ENCODE measurements around the gene CNTLN.

DNA sequence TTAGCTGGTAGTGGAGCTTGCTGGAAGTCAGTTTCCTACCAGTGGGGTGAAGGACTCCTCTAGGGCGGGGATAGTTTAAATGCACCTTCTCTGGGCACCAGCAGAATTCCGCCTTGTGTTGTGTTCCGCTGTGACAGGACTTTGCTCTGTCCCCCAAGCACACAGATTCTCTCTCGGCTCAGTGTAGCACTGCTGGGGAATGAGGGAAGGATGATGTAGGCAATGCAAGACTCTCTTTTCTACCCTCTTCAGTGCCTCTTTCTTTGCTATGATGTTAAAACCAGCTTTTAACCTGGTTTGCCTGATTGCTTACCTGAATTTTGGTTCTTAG lies 288.8 kb downstream of the CNTLN start:
- TF ChIP-seq, protein P1, sequence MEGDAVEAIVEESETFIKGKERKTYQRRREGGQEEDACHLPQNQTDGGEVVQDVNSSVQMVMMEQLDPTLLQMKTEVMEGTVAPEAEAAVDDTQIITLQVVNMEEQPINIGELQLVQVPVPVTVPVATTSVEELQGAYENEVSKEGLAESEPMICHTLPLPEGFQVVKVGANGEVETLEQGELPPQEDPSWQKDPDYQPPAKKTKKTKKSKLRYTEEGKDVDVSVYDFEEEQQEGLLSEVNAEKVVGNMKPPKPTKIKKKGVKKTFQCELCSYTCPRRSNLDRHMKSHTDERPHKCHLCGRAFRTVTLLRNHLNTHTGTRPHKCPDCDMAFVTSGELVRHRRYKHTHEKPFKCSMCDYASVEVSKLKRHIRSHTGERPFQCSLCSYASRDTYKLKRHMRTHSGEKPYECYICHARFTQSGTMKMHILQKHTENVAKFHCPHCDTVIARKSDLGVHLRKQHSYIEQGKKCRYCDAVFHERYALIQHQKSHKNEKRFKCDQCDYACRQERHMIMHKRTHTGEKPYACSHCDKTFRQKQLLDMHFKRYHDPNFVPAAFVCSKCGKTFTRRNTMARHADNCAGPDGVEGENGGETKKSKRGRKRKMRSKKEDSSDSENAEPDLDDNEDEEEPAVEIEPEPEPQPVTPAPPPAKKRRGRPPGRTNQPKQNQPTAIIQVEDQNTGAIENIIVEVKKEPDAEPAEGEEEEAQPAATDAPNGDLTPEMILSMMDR (IDR thresholded peaks at IDR 0.05 in 2 of 3, conservative IDR thresholded peaks at IDR 0.05 in 1 of 3; ENCODE audit: borderline replicate concordance in 1 of 3, insufficient read depth in 1 of 3, low read depth in 2 of 3, low read length in 2 of 3), result no peak
- TF ChIP-seq, protein P2, sequence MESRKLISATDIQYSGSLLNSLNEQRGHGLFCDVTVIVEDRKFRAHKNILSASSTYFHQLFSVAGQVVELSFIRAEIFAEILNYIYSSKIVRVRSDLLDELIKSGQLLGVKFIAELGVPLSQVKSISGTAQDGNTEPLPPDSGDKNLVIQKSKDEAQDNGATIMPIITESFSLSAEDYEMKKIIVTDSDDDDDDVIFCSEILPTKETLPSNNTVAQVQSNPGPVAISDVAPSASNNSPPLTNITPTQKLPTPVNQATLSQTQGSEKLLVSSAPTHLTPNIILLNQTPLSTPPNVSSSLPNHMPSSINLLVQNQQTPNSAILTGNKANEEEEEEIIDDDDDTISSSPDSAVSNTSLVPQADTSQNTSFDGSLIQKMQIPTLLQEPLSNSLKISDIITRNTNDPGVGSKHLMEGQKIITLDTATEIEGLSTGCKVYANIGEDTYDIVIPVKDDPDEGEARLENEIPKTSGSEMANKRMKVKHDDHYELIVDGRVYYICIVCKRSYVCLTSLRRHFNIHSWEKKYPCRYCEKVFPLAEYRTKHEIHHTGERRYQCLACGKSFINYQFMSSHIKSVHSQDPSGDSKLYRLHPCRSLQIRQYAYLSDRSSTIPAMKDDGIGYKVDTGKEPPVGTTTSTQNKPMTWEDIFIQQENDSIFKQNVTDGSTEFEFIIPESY (IDR thresholded peaks at IDR 0.05; ENCODE audit: extremely low read depth, insufficient replicate concordance, low read length), result no peak
- TF ChIP-seq POLR2AphosphoS5 (IDR thresholded peaks at IDR 0.05; ENCODE audit: low read depth, low read length) (no peak), JUND (IDR thresholded peaks at IDR 0.05) (no peak)

All from HCT116 (cell line).